ENCODE measurements around the gene RND1.

GRCh38 chr12:48861111-48861510 lies 4.6 kb downstream of the RND1 start:
- TF ChIP-seq CTCF (conservative IDR thresholded peaks at IDR 0.05; ENCODE audit: low read length) (no peak), EZH2phosphoT487 (IDR thresholded peaks at IDR 0.05; ENCODE audit: borderline replicate concordance, low read depth, low read length) (no peak)
